SK-N-SH treated with all-trans-retinoic acid at 6 μM for 48 hours (cell line): ENCODE measurements around the gene USP1.

Experiments used
- ATAC-seq: fragments of 200-7000 bp; cut with Tn5 transposase; 3 replicates; pipeline ENCODE4 v1.9.1; 2020; ENCODE audit warnings: mild to moderate bottlenecking, moderate library complexity
- ARNTL ChIP-seq: fragments of 450-650 bp; formaldehyde crosslinking; IDR thresholded peaks from 2 replicates; pipeline ENCODE4 v1.5.0; 2020; ENCODE audit warnings: low read depth, mild to moderate bottlenecking, moderate library complexity, borderline replicate concordance
- BACH2 ChIP-seq: fragments of 250-450 bp; sonication (Bioruptor Pico); IDR thresholded peaks from 2 replicates; pipeline ENCODE4 v1.9.0; 2021; ENCODE audit warnings: mild to moderate bottlenecking, borderline replicate concordance
- CSDC2 ChIP-seq: fragments of 250-450 bp; sonication (Bioruptor Pico); IDR thresholded peaks from 2 replicates; pipeline ENCODE4 v1.5.0; 2020; ENCODE audit warnings: mild to moderate bottlenecking, moderate library complexity
- ESRRG ChIP-seq: fragments of 250-450 bp; sonication (Bioruptor Pico); IDR thresholded peaks from 2 replicates; pipeline ENCODE4 v1.6.1; 2021; ENCODE audit warnings: mild to moderate bottlenecking
- GLIS3 ChIP-seq: fragments of 250-450 bp; sonication (Bioruptor Pico); IDR thresholded peaks from 2 replicates; pipeline ENCODE4 v1.5.0; 2020; ENCODE audit warnings: mild to moderate bottlenecking, moderate library complexity
- OSR1 ChIP-seq: fragments of 250-450 bp; sonication (Bioruptor Pico); IDR thresholded peaks from 2 replicates; pipeline ENCODE4 v1.8.0; 2022; ENCODE audit warnings: moderate library complexity, mild to moderate bottlenecking, inconsistent platforms
- PPARA ChIP-seq: fragments of 250-450 bp; sonication (Bioruptor Pico); IDR thresholded peaks from 2 replicates; pipeline ENCODE4 v1.5.0; 2020; ENCODE audit warnings: mild to moderate bottlenecking, borderline replicate concordance
- RARB ChIP-seq: fragments of 250-450 bp; sonication (Bioruptor Pico); IDR thresholded peaks from 2 replicates; pipeline ENCODE4 v1.8.0; 2021; ENCODE audit warnings: mild to moderate bottlenecking, moderate library complexity
- SNAI2 ChIP-seq: fragments of 250-450 bp; sonication (Bioruptor Pico); IDR thresholded peaks from 2 replicates; pipeline ENCODE4 v1.5.0; 2020; ENCODE audit warnings: mild to moderate bottlenecking, moderate library complexity
- TOX ChIP-seq: fragments of 250-450 bp; sonication (Bioruptor Pico); IDR thresholded peaks from 2 replicates; pipeline ENCODE4 v1.8.0; 2021; ENCODE audit warnings: mild to moderate bottlenecking, moderate library complexity, borderline replicate concordance
- ZC3H10 ChIP-seq: fragments of 250-450 bp; sonication (Bioruptor Pico); IDR thresholded peaks from 2 replicates; pipeline ENCODE4 v1.5.1; 2021; ENCODE audit warnings: mild to moderate bottlenecking, moderate library complexity
- ZFP30 ChIP-seq: fragments of 450-650 bp; formaldehyde crosslinking; IDR thresholded peaks from 2 replicates; pipeline ENCODE4 v1.5.0; 2022; ENCODE audit warnings: mild to moderate bottlenecking, moderate library complexity
- ZNF565 ChIP-seq: fragments of 450-650 bp; formaldehyde crosslinking; conservative IDR thresholded peaks from 2 replicates; pipeline ENCODE4 v1.5.0; 2020; ENCODE audit warnings: low read depth, mild to moderate bottlenecking, moderate library complexity
- ZNF70 ChIP-seq: fragments of 450-650 bp; formaldehyde crosslinking; IDR thresholded peaks from 2 replicates; pipeline ENCODE4 v1.5.0; 2020; ENCODE audit warnings: mild to moderate bottlenecking, moderate library complexity
- ZNF8 ChIP-seq: fragments of 450-650 bp; formaldehyde crosslinking; IDR thresholded peaks from 2 replicates; pipeline ENCODE4 v1.5.0; 2020; ENCODE audit warnings: mild to moderate bottlenecking, moderate library complexity
- TF ChIP-seq, protein P1 (sequence below): fragments of 250-450 bp; sonication (Bioruptor Pico); IDR thresholded peaks from 2 replicates; pipeline ENCODE4 v1.5.1; 2020; ENCODE audit warnings: low read depth, mild to moderate bottlenecking, moderate library complexity
- TF ChIP-seq, protein P2 (sequence below): fragments of 250-450 bp; sonication (Bioruptor Pico); IDR thresholded peaks from 2 replicates; pipeline ENCODE4 v1.5.1; 2021; ENCODE audit warnings: mild to moderate bottlenecking, moderate library complexity
- TF ChIP-seq, protein P3 (sequence below): fragments of 250-450 bp; sonication (Bioruptor Pico); IDR thresholded peaks from 2 replicates; pipeline ENCODE4 v1.8.0; 2020; ENCODE audit warnings: mild to moderate bottlenecking, moderate library complexity, borderline replicate concordance
- TF ChIP-seq, protein P4 (sequence below): fragments of 250-450 bp; sonication (Bioruptor Pico); IDR thresholded peaks from 2 replicates; pipeline ENCODE4 v1.8.0; 2021; ENCODE audit warnings: low read depth, mild to moderate bottlenecking, moderate library complexity, borderline replicate concordance

USP1 gene

DNA sequence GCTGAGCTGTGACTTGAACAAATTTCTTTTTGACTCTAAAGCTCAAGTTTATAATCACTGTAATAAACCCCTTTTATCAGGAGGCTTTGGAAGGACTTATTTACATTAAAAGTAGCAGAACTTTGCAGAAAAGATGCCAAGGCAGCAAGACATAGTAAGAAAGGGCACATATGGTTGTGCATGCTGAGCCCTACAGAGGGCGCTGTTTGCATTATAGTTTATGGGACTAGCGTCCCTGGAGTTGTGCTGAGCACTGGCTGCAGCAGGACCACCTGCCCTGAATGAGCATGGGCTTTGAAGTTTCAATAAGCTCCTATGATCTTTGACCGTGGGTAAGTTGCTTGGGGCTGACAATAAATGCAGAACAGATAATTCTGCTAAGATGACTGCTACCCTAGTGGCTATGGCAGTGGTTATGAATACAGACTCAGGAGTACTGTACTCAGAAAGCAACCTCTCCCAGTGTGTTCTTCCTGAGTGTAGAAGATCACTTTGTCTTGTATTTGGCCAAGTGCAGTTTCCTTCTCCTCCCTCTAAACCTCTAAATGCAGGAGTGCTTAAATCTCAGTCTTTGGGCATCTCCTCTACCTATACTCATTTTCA lies 45.4 kb upstream of the USP1 start:
- peak; percentile 82 for ATAC-seq
- TF ChIP-seq TOX (CRISPR knock-in tag) (no peak), SNAI2 (CRISPR knock-in tag) (no peak)

DNA sequence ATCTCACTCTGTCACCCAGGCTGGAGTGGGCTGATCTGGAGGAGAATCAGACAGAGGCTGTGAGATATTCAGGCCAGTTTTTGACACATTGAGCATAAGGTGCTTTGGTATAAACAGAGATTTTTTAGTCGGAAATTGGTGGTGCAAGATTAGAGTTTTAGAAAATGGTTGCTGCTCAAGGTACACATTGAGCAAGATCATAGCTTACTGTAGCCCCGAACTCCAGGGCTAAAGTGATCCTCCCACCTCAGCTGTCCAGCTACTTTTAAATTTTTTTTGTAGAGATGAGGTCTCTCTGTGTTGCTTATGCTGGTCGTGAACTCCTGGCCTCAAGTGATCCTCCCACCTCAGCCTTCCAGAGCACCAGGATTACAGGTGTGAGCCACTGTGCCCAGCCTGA lies 43.9 kb upstream of the USP1 start:
- no peak for ATAC-seq
- TF ChIP-seq, protein P1, sequence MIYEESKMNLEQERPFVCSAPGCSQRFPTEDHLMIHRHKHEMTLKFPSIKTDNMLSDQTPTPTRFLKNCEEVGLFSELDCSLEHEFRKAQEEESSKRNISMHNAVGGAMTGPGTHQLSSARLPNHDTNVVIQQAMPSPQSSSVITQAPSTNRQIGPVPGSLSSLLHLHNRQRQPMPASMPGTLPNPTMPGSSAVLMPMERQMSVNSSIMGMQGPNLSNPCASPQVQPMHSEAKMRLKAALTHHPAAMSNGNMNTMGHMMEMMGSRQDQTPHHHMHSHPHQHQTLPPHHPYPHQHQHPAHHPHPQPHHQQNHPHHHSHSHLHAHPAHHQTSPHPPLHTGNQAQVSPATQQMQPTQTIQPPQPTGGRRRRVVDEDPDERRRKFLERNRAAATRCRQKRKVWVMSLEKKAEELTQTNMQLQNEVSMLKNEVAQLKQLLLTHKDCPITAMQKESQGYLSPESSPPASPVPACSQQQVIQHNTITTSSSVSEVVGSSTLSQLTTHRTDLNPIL (CRISPR knock-in tag), result no peak
- TF ChIP-seq, protein P2, sequence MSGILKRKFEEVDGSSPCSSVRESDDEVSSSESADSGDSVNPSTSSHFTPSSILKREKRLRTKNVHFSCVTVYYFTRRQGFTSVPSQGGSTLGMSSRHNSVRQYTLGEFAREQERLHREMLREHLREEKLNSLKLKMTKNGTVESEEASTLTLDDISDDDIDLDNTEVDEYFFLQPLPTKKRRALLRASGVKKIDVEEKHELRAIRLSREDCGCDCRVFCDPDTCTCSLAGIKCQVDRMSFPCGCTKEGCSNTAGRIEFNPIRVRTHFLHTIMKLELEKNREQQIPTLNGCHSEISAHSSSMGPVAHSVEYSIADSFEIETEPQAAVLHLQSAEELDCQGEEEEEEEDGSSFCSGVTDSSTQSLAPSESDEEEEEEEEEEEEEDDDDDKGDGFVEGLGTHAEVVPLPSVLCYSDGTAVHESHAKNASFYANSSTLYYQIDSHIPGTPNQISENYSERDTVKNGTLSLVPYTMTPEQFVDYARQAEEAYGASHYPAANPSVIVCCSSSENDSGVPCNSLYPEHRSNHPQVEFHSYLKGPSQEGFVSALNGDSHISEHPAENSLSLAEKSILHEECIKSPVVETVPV (CRISPR knock-in tag), result no peak
- TF ChIP-seq TOX (CRISPR knock-in tag), result no peak
- TF ChIP-seq BACH2 (CRISPR knock-in tag), result no peak
- TF ChIP-seq, protein P3, sequence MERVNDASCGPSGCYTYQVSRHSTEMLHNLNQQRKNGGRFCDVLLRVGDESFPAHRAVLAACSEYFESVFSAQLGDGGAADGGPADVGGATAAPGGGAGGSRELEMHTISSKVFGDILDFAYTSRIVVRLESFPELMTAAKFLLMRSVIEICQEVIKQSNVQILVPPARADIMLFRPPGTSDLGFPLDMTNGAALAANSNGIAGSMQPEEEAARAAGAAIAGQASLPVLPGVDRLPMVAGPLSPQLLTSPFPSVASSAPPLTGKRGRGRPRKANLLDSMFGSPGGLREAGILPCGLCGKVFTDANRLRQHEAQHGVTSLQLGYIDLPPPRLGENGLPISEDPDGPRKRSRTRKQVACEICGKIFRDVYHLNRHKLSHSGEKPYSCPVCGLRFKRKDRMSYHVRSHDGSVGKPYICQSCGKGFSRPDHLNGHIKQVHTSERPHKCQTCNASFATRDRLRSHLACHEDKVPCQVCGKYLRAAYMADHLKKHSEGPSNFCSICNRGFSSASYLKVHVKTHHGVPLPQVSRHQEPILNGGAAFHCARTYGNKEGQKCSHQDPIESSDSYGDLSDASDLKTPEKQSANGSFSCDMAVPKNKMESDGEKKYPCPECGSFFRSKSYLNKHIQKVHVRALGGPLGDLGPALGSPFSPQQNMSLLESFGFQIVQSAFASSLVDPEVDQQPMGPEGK, result no peak
- no peak for TF ChIP-seq ZNF8
- TF ChIP-seq CSDC2, result no peak
- TF ChIP-seq PPARA, result no peak
- TF ChIP-seq, all 23 proteins: peak for 0

DNA sequence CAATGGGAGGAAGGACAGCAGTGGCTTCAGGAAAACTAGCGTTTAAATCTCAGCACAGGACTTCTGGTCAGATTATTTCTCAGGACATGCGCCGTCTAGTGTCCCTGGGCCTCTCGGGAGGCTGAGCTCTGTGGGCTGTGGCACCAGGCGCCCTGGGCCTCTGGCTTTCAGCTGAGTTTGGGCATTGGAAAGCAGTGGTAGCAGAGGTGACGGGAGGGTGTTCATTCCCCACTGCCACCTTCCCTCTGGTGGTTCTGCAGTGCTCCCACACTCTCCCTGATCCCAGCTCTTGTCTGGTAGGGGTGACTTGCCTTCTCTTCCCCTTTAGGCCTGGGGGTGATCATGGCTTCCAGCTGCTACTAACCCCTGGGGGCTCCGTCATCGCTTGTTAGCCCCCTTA lies 42.2 kb upstream of the USP1 start:
- no peak for TF ChIP-seq ZNF565 (CRISPR knock-in tag)
- TF ChIP-seq ZNF8, result no peak
- TF ChIP-seq ZC3H10, result no peak
- no peak for TF ChIP-seq GLIS3 (CRISPR knock-in tag)
- TF ChIP-seq RARB, result no peak
- TF ChIP-seq ESRRG (CRISPR knock-in tag), result no peak
- ATAC-seq, result no peak

DNA sequence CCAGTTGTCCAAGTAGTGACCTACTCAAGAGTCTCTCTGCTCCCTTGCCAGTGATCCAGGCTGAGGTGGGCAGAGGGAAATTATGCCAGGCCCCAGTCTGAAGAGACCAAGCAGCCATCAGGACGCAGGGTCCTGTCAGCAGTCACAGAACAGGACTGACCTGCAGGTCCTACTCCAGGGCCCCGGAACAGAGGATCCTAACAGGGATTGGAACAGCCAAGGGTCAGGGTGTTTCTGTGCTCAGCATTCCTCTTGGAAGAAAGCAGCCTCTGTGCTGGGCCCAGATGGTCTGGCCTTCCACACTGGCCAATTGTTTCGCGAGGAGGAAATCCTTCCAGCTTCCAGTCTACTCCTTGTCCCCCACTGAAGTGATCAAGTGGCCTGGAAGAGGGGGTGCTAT lies 41.6 kb upstream of the USP1 start:
- TF ChIP-seq ZNF70 (CRISPR knock-in tag) (no peak), ZNF565 (CRISPR knock-in tag) (no peak), GLIS3 (CRISPR knock-in tag) (no peak), ARNTL (CRISPR knock-in tag) (no peak), OSR1 (no peak), SNAI2 (CRISPR knock-in tag) (no peak)
- TF ChIP-seq, protein P3, result no peak
- no peak for ATAC-seq

DNA sequence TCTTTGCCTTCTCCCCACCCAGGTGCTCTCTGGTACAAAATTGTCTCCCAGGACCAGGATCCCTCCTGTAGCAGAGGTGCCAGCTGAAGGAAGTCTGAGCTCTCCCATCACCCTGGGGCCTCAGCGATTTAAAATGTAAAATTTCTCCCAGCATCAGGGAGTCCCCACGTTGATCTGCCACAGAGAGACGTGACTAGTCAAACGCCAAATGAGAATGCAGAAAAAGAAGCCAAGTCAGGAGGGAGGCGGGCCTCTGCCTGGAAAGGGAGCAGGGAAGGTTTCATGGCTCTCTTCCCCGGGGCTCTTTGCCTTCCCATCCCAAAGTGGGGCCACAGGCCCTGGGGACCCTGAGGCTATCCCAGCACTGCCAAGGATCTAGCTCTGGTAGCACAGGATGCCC lies 40.0 kb upstream of the USP1 start:
- TF ChIP-seq, protein P4, sequence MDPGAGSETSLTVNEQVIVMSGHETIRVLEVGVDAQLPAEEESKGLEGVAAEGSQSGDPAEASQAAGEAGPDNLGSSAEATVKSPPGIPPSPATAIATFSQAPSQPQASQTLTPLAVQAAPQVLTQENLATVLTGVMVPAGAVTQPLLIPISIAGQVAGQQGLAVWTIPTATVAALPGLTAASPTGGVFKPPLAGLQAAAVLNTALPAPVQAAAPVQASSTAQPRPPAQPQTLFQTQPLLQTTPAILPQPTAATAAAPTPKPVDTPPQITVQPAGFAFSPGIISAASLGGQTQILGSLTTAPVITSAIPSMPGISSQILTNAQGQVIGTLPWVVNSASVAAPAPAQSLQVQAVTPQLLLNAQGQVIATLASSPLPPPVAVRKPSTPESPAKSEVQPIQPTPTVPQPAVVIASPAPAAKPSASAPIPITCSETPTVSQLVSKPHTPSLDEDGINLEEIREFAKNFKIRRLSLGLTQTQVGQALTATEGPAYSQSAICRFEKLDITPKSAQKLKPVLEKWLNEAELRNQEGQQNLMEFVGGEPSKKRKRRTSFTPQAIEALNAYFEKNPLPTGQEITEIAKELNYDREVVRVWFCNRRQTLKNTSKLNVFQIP, result no peak
- TF ChIP-seq ZFP30 (CRISPR knock-in tag) (no peak), OSR1 (no peak), TOX (CRISPR knock-in tag) (no peak), ARNTL (CRISPR knock-in tag) (no peak)
- TF ChIP-seq, protein P2 (CRISPR knock-in tag), result no peak
- ATAC-seq, result no peak
